ENCODE results near the gene DPF3. TPM values are rescaled to one million over a fixed set of nuclear protein-coding genes. Genes with fewer than 3 reads are reported as not detected.

DPF3 gene
- total and polyA plus RNA-seq, 2 donors (not counting 1 experiment from before 2014, with no cell fraction given), result 7.6 to 13.7 TPM

GRCh38 chr14:72852194-72852593 lies 41.7 kb downstream of the DPF3 start:
- no peak overlapping the region for H3K27ac ChIP-seq (ENCODE audit: insufficient read depth, low read length)
- H3K27me3 ChIP-seq (ENCODE audit: control insufficient read depth, insufficient read depth, low read length), result no peaks in the 10 kb centered on the region
- TF ChIP-seq EZH2 (IDR thresholded peaks at IDR 0.05; ENCODE audit: low read length, missing control alignments), result no peak
- TF ChIP-seq, protein P1, sequence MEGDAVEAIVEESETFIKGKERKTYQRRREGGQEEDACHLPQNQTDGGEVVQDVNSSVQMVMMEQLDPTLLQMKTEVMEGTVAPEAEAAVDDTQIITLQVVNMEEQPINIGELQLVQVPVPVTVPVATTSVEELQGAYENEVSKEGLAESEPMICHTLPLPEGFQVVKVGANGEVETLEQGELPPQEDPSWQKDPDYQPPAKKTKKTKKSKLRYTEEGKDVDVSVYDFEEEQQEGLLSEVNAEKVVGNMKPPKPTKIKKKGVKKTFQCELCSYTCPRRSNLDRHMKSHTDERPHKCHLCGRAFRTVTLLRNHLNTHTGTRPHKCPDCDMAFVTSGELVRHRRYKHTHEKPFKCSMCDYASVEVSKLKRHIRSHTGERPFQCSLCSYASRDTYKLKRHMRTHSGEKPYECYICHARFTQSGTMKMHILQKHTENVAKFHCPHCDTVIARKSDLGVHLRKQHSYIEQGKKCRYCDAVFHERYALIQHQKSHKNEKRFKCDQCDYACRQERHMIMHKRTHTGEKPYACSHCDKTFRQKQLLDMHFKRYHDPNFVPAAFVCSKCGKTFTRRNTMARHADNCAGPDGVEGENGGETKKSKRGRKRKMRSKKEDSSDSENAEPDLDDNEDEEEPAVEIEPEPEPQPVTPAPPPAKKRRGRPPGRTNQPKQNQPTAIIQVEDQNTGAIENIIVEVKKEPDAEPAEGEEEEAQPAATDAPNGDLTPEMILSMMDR (conservative IDR thresholded peaks at IDR 0.05 in 1 of 2, IDR thresholded peaks at IDR 0.05 in 1 of 2; ENCODE audit: low read depth in 1 of 2, low read length in 2 of 2), result no peak
- DNase-seq (ENCODE audit: low read depth in 2 of 2), result no peak
- H3K36me3 ChIP-seq (ENCODE audit: control insufficient read depth, insufficient read depth, low read length), result no peaks in the 10 kb centered on the region
- H3K4me1 ChIP-seq (ENCODE audit: control insufficient read depth, extremely low read depth, insufficient read depth, low read length), result no peaks in the 10 kb centered on the region
- no peaks in the 10 kb centered on the region for H4K20me1 ChIP-seq (ENCODE audit: control insufficient read depth, extremely low read depth, insufficient read depth, low read length)
- peaks cover 10% of the 10 kb centered on the region for H3K79me2 ChIP-seq (ENCODE audit: control insufficient read depth, insufficient read depth, low read length)
- H3K9me3 ChIP-seq (ENCODE audit: control insufficient read depth, insufficient read depth, low read depth, low read length), result no peaks in the 10 kb centered on the region
- no peak overlapping the region for H3K4me3 ChIP-seq (replicated peaks in 1 of 4; ENCODE audit: control extremely low read depth in 1 of 4, insufficient read depth in 1 of 4, low read depth in 3 of 4, low read length in 4 of 4)
- no peak overlapping the region for H2AFZ ChIP-seq (ENCODE audit: low read length)
- no peak overlapping the region for H3K9ac ChIP-seq (ENCODE audit: insufficient read depth, low read length)
- H3K4me2 ChIP-seq (ENCODE audit: extremely low read depth, insufficient read depth, low read length), result no peak overlapping the region

DNA sequence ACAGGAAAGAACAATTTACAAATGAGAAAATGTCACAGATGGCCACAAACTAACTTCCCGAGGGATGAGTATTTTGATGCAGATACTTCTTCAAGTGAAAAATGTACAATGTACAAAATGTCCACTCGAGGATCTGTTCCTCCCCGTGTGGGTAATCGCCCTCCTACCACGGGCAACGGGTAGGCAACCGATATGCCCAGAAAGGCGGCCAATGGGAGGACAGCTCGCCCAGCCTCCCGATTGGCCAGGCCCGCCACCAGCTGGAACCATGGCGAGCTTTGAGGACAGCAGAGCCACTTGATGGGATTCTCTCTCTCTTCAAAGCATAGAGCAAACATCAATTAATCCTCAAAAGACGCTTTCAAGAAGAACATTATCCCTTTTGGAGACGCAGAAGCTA lies 42.3 kb downstream of the DPF3 start:
- TF ChIP-seq, protein P1 (conservative IDR thresholded peaks at IDR 0.05 in 1 of 2, IDR thresholded peaks at IDR 0.05 in 1 of 2; ENCODE audit: low read depth in 1 of 2, low read length in 2 of 2), result no peak
- no peak for TF ChIP-seq EZH2 (IDR thresholded peaks at IDR 0.05; ENCODE audit: low read length, missing control alignments)
- Histone ChIP-seq H3K79me2 (ENCODE audit: control insufficient read depth, insufficient read depth, low read length) (peaks cover 10% of the 10 kb centered on the region), H3K9ac (ENCODE audit: insufficient read depth, low read length) (no peak overlapping the region), H3K4me2 (ENCODE audit: extremely low read depth, insufficient read depth, low read length) (no peak overlapping the region), H4K20me1 (ENCODE audit: control insufficient read depth, extremely low read depth, insufficient read depth, low read length) (no peaks in the 10 kb centered on the region), H2AFZ (ENCODE audit: low read length) (no peak overlapping the region), H3K36me3 (ENCODE audit: control insufficient read depth, insufficient read depth, low read length) (no peaks in the 10 kb centered on the region), H3K27ac (ENCODE audit: insufficient read depth, low read length) (no peak overlapping the region), H3K4me1 (ENCODE audit: control insufficient read depth, extremely low read depth, insufficient read depth, low read length) (no peaks in the 10 kb centered on the region), H3K27me3 (ENCODE audit: control insufficient read depth, insufficient read depth, low read length) (no peaks in the 10 kb centered on the region), H3K4me3 (replicated peaks in 1 of 4; ENCODE audit: control extremely low read depth in 1 of 4, insufficient read depth in 1 of 4, low read depth in 3 of 4, low read length in 4 of 4) (no peak overlapping the region), H3K9me3 (ENCODE audit: control insufficient read depth, insufficient read depth, low read depth, low read length) (no peaks in the 10 kb centered on the region)
- DNase-seq (ENCODE audit: low read depth in 2 of 2), result no peak

GRCh38 chr14:72850360-72850759 lies 43.5 kb downstream of the DPF3 start:
- H3K79me2 ChIP-seq (ENCODE audit: control insufficient read depth, insufficient read depth, low read length), result peaks cover 10% of the 10 kb centered on the region
- no peak overlapping the region for H3K9ac ChIP-seq (ENCODE audit: insufficient read depth, low read length)
- no peak overlapping the region for H3K4me3 ChIP-seq (replicated peaks in 1 of 4; ENCODE audit: control extremely low read depth in 1 of 4, insufficient read depth in 1 of 4, low read depth in 3 of 4, low read length in 4 of 4)
- H3K4me2 ChIP-seq (ENCODE audit: extremely low read depth, insufficient read depth, low read length), result no peak overlapping the region
- H3K36me3 ChIP-seq (ENCODE audit: control insufficient read depth, insufficient read depth, low read length), result no peaks in the 10 kb centered on the region
- no peaks in the 10 kb centered on the region for H3K27me3 ChIP-seq (ENCODE audit: control insufficient read depth, insufficient read depth, low read length)
- no peak for DNase-seq (ENCODE audit: low read depth in 2 of 2)
- H4K20me1 ChIP-seq (ENCODE audit: control insufficient read depth, extremely low read depth, insufficient read depth, low read length), result no peaks in the 10 kb centered on the region
- TF ChIP-seq EZH2 (IDR thresholded peaks at IDR 0.05; ENCODE audit: low read length, missing control alignments), result no peak
- no peak overlapping the region for H3K27ac ChIP-seq (ENCODE audit: insufficient read depth, low read length)
- no peaks in the 10 kb centered on the region for H3K9me3 ChIP-seq (ENCODE audit: control insufficient read depth, insufficient read depth, low read depth, low read length)
- no peak overlapping the region for H2AFZ ChIP-seq (ENCODE audit: low read length)
- H3K4me1 ChIP-seq (ENCODE audit: control insufficient read depth, extremely low read depth, insufficient read depth, low read length), result no peaks in the 10 kb centered on the region

All from fibroblast of lung (primary cell).